PC-3 (cell line): Measurements from ENCODE around the gene SLC13A4. TPM values are rescaled to one million over a fixed set of nuclear protein-coding genes. Genes with fewer than 3 reads are reported as not detected.

Source experiments
- ATAC-seq: fragments of 200-7000 bp; cut with Tn5 transposase; 2 replicates; pipeline ENCODE4 v1.9.1; 2020; ENCODE audit warnings: mild to moderate bottlenecking, moderate library complexity
- BruUV-seq: library from RNA; stranded (reverse); fragments of 400-500 nt; replicated peaks from 2 replicates; lab custom pipeline; 2021; lab: Mats Ljungman, UMichigan
- CTCF ChIA-PET: fragments of 300-600 bp; sonication (Branson Sonifier 250); formaldehyde crosslinking; loops from one replicate; lab custom pipeline; 2022; ENCODE audit warnings: antibody characterized with exemption; lab: Charles Lee
- POLR2A ChIA-PET: fragments of 300-600 bp; sonication (Branson Sonifier 250); formaldehyde crosslinking; loops from one replicate; lab custom pipeline; 2022; ENCODE audit warnings: antibody characterized with exemption; ENCODE audit not compliant: unreplicated experiment; lab: Charles Lee
- DNase-seq: peaks from one replicate; pipeline ENCODE4 v3.0.0-alpha.2; 2015
- H2AFZ ChIP-seq: fragments of 300-600 bp; sonication (generic); 2 replicates; pipeline ENCODE4 v1.6.0; 2016; ENCODE audit warnings: antibody characterized with exemption, low read length
- H3F3A ChIP-seq: fragments of 300-600 bp; sonication (generic); one replicate; pipeline ENCODE4 v1.6.0; 2017; ENCODE audit warnings: antibody characterized with exemption, low read length, control low read depth, mild to moderate bottlenecking; ENCODE audit not compliant: unreplicated experiment
- H3K27ac ChIP-seq: fragments of 300-600 bp; sonication (generic); 2 replicates; pipeline ENCODE4 v1.5.1; 2016; ENCODE audit warnings: mild to moderate bottlenecking, low read length
- H3K27me3 ChIP-seq: fragments of 300-600 bp; sonication (generic); 2 replicates; pipeline ENCODE4 v1.6.1; 2016; ENCODE audit warnings: low read length, mixed read lengths
- H3K36me3 ChIP-seq: fragments of 300-600 bp; sonication (generic); 2 replicates; pipeline ENCODE4 v1.6.1; 2016; ENCODE audit warnings: low read depth, mixed run types, low read length, mixed read lengths
- H3K4me1 ChIP-seq: fragments of 300-600 bp; sonication (generic); 2 replicates; pipeline ENCODE4 v1.5.1; 2016; ENCODE audit warnings: low read length; ENCODE audit not compliant: insufficient read depth
- H3K4me2 ChIP-seq: fragments of 300-600 bp; sonication (generic); 2 replicates; pipeline ENCODE4 v1.6.0; 2016; ENCODE audit warnings: low read length
- H3K4me3 ChIP-seq: fragments of 300-600 bp; sonication (generic); 2 replicates; pipeline ENCODE4 v1.5.1; 2016; ENCODE audit warnings: mild to moderate bottlenecking, low read length, mixed read lengths
- H3K79me2 ChIP-seq: fragments of 300-600 bp; sonication (generic); 2 replicates; pipeline ENCODE4 v1.6.1; 2017; ENCODE audit warnings: low read length, mixed read lengths
- H3K9ac ChIP-seq: fragments of 300-600 bp; sonication (generic); 2 replicates; pipeline ENCODE4 v1.6.0; 2016; ENCODE audit warnings: mild to moderate bottlenecking, low read length
- H3K9me2 ChIP-seq: fragments of 300-600 bp; sonication (generic); replicated peaks from 2 replicates; pipeline ENCODE4 v1.6.1; 2016; ENCODE audit warnings: mixed run types, low read length, mixed read lengths
- H3K9me3 ChIP-seq: fragments of 300-600 bp; sonication (generic); 2 replicates; pipeline ENCODE4 v1.6.1; 2016; ENCODE audit warnings: low read length, mixed read lengths
- H4K20me1 ChIP-seq: fragments of 300-600 bp; sonication (generic); 2 replicates; pipeline ENCODE4 v1.6.1; 2016; ENCODE audit warnings: low read length, mixed read lengths
- EZH2 ChIP-seq: fragments of 300-600 bp; sonication (generic); IDR thresholded peaks from one replicate; pipeline ENCODE4 v1.6.1; 2017; ENCODE audit warnings: antibody characterized with exemption, mild to moderate bottlenecking, low read length; ENCODE audit not compliant: unreplicated experiment
- EZH2phosphoT487 ChIP-seq: fragments of 300-600 bp; sonication (generic); IDR thresholded peaks from 2 replicates; pipeline ENCODE4 v1.6.1; 2018; ENCODE audit warnings: mild to moderate bottlenecking, antibody characterized with exemption, low read length, borderline replicate concordance
- intact Hi-C: fragments of 100-400 bp; cut with micrococcal nuclease; formaldehyde crosslinking; loops from 2 replicates; pipeline ENCODE4 v1.9.0; 2023
- total RNA-seq: library from RNA; depleted of rRNA; stranded (reverse); fragments of >200 nt; gene quantifications from 2 replicates; pipeline ENCODE4 v1.2.3, GENCODE V29; 2014
- TF ChIP-seq, protein P1 (sequence below): fragments of 300-600 bp; sonication (generic); conservative IDR thresholded peaks from 2 replicates; pipeline ENCODE4 v1.5.1; 2017; ENCODE audit warnings: antibody characterized with exemption, low read depth, mild to moderate bottlenecking, low read length

The SLC13A4 gene
- total RNA-seq, 1 experiment from 2014 or later, result not detected

DNA sequence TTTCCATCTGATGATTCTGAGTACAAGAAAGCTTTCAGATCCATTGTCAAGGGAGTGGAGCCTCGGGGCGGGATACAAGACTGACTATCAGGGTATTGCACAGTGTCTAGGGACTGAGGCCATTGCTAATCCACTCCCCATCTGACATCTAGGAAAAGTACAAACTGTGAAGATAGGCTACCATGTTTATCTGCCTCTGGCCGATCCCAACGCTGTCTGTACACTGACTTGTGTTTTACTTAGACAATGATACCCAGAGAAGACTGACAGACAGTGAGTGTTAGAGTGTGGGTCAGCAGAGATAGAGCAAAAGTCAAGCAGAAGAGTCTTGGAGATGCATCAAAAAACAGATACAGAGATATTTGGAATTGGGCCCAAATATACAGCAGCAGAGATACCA is 3.1 kb upstream of the SLC13A4 start:
- Histone ChIP-seq H3K4me1 (0 out of 2 replicates have a peak, but pooled peaks cover 5% of the 10 kb centered on the region), H3K79me2 (no peaks in the 10 kb centered on the region), H2AFZ (no peak overlapping the region), H3K36me3 (no peaks in the 10 kb centered on the region), H3K9me3 (no peaks in the 10 kb centered on the region), H4K20me1 (no peaks in the 10 kb centered on the region), H3K4me3 (no peak overlapping the region), H3F3A (no peaks in the 10 kb centered on the region), H3K9ac (no peak overlapping the region), H3K27ac (no peak overlapping the region), H3K9me2 (no peaks in the 10 kb centered on the region), H3K27me3 (no peaks in the 10 kb centered on the region), H3K4me2 (no peak overlapping the region)
- POLR2A ChIA-PET, result no interaction called here
- intact Hi-C loops, result no loop called here
- BruUV-seq, result no TSS peak
- TF ChIP-seq, protein P1, sequence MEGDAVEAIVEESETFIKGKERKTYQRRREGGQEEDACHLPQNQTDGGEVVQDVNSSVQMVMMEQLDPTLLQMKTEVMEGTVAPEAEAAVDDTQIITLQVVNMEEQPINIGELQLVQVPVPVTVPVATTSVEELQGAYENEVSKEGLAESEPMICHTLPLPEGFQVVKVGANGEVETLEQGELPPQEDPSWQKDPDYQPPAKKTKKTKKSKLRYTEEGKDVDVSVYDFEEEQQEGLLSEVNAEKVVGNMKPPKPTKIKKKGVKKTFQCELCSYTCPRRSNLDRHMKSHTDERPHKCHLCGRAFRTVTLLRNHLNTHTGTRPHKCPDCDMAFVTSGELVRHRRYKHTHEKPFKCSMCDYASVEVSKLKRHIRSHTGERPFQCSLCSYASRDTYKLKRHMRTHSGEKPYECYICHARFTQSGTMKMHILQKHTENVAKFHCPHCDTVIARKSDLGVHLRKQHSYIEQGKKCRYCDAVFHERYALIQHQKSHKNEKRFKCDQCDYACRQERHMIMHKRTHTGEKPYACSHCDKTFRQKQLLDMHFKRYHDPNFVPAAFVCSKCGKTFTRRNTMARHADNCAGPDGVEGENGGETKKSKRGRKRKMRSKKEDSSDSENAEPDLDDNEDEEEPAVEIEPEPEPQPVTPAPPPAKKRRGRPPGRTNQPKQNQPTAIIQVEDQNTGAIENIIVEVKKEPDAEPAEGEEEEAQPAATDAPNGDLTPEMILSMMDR, result no peak
- TF ChIP-seq EZH2 (no peak), EZH2phosphoT487 (no peak)
- DNase-seq, result no peak
- ATAC-seq, result no peak
- CTCF ChIA-PET, result no interaction called here

DNA sequence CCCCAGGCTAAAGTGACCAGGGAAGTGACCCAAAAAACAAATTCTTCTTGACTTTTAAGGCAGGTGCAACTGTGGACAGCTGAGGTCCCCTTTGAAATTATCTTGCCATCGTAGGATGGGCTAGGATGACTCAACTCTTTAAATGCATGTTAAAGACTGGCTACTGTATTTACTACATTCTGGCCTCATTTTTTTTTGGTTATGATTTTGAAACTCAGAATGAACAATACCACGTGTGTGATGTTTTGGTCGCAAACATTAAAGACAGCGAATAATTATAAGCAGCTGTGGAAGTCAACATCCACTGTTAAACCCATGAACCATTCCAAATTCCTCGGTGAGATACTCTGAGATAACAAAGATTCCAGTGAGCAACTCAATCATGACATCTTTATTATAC is 1.2 kb upstream of the SLC13A4 start:
- Histone ChIP-seq H3F3A (no peaks in the 10 kb centered on the region), H3K9me2 (no peaks in the 10 kb centered on the region), H4K20me1 (no peaks in the 10 kb centered on the region), H3K27ac (no peak overlapping the region), H3K27me3 (no peaks in the 10 kb centered on the region), H3K79me2 (no peaks in the 10 kb centered on the region), H3K4me3 (no peak overlapping the region), H3K4me1 (0 out of 2 replicates have a peak, but pooled peaks cover 6% of the 10 kb centered on the region), H3K9me3 (no peaks in the 10 kb centered on the region), H3K9ac (no peak overlapping the region), H3K36me3 (no peaks in the 10 kb centered on the region), H3K4me2 (no peak overlapping the region), H2AFZ (no peak overlapping the region)
- ChIA-PET CTCF (no interaction called here), POLR2A (no interaction called here)
- no peak for DNase-seq
- ATAC-seq, result no peak
- intact Hi-C loops, result no loop called here
- no peak for TF ChIP-seq EZH2phosphoT487
- BruUV-seq, result no TSS peak

DNA sequence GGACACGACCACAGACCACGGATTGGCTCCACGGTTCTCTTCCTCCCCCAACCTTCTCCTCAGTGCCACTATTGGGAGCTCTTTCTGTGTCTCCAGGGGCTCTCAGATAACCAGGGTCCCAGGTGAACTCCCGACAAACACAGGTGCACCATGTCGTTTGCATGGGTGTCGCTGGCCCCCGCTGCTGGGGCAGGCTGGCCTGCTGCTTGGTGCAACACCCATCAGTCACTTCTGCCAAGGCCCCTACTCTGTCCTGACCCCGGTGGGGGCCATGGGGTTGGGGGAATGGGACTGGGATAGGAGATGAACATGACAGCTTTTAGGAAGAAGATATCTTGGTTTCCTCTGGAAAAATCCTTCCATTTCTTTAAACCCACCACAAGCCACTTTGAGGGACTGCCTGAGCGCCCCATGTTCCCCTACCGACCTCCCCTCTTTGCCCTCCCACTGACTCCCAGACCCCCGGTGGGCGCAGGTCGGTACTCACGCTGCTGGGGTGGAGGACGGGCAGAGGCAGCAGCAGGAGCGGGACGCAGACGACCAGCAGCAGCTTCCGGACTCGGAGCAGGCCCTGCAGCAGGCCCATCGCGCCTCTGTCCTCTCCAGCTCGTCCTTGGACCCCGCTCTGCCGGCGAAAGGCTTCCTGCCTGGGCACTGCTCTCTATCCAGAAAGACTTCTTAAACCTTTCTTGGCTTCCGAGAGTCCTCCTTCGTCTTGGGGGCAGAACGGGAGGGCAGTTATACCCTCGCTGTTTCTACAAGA is 894 bp downstream of the SLC13A4 start:
- no peak overlapping the region for H3K4me2 ChIP-seq
- ATAC-seq (no peak), DNase-seq (no peak)
- no peaks in the 10 kb centered on the region for H3K9me3 ChIP-seq
- no peaks in the 10 kb centered on the region for H3K79me2 ChIP-seq
- no peaks in the 10 kb centered on the region for H3K9me2 ChIP-seq
- H2AFZ ChIP-seq, result no peak overlapping the region
- no peak overlapping the region for H3K4me3 ChIP-seq
- no peaks in the 10 kb centered on the region for H3F3A ChIP-seq
- no peaks in the 10 kb centered on the region for H4K20me1 ChIP-seq
- POLR2A ChIA-PET, result no interaction called here
- H3K36me3 ChIP-seq, result no peaks in the 10 kb centered on the region
- TF ChIP-seq, protein P1, result no peak
- no peak for TF ChIP-seq EZH2phosphoT487
- no peak for TF ChIP-seq EZH2
- 0 out of 2 replicates have a peak, but pooled peaks cover 6% of the 10 kb centered on the region for H3K4me1 ChIP-seq
- no peaks in the 10 kb centered on the region for H3K27me3 ChIP-seq
- H3K9ac ChIP-seq, result no peak overlapping the region
- intact Hi-C loops, result no loop called here
- BruUV-seq, result no TSS peak
- H3K27ac ChIP-seq, result no peak overlapping the region
- CTCF ChIA-PET, result interaction anchor here (0.7 kb wide), 1 partner anchor 9 kb away, joined by 3 read pairs; no protein-coding TSS in a partner anchor
